GM19238 (cell line): ENCODE results near the gene HDAC10.
"Not testable (repeated sequence)": the region's sequence is repeated elsewhere in the genome, so short reads cannot be mapped to it uniquely, and the experiment has no call there.

ENCODE experiments used
- DNase-seq: peaks from one replicate; pipeline ENCODE4 v3.0.0; 2011; ENCODE audit warnings: low spot score; ENCODE audit not compliant: insufficient read length

HDAC10 gene

DNA sequence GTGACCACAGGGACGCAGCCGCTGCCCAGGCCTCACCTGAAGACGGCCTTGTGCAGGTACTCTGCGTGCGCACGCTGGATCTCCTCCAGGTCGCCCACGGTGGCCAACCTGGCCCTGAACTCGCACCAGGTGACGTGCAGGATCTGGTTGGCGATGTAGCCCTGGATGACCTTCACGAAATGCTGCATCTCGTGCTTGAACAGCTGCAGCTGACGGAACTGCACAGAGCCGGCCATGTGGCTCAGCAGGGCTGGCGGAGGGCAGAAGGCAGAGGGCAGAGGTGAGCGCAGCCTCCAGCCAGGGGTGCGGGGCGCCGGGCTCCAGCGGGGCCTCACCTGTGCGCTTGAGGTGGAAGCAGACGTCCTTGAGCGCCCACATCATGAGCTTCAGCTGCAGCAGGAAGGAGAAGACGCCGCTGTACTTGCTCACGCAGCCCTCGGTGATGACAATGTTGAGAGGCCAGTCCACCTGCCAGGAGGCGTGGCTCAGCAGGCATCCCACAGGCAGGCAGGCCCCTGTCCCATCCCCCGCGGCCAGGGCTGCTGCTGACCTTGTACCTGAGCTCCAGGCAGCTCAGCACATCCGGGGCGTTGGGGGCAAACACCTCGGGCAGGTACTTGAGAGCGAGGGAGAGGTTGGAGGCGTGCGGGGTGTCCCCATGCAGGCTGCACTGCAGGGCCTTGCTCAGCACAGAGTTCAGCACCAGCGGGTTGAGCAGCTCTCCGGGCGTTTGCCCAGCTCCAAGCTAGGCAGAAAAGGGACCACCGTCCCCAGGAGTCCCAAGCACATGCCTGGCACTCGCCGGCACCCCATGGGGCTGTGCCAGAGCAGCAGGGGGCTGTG lies 32.7 kb downstream of the HDAC10 start:
- DNase-seq: no peak

DNA sequence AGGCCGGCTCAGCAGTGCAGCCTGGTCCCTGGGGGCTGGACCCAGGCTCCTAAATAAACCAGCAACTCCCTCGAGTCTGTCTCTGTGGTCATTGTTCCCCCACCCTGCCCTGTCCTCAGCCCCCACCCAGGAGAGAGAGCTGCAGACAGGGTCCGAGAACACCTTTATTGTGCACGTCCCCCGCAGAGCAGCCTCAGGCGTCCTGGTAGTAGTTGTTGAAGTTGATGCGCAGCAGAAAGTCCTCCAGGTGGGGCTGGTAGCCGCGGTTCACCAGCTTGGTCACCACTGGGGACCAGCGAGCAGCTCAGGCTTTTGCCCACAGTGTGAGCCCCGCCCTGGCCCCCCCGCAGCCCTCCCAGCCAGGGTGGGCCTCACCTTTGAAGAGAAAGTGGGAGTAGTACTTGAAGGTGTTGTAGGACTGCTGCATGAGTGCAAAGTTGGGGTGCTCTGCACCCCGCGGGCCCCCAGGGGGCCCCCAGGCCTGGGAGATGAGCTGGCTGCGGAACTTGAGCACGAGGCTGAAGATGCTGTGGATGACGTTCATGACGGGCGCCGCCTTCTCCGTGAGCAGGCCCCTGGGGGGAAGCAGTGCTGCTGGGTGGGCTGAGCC lies 33.4 kb downstream of the HDAC10 start:
- no peak for DNase-seq

DNA sequence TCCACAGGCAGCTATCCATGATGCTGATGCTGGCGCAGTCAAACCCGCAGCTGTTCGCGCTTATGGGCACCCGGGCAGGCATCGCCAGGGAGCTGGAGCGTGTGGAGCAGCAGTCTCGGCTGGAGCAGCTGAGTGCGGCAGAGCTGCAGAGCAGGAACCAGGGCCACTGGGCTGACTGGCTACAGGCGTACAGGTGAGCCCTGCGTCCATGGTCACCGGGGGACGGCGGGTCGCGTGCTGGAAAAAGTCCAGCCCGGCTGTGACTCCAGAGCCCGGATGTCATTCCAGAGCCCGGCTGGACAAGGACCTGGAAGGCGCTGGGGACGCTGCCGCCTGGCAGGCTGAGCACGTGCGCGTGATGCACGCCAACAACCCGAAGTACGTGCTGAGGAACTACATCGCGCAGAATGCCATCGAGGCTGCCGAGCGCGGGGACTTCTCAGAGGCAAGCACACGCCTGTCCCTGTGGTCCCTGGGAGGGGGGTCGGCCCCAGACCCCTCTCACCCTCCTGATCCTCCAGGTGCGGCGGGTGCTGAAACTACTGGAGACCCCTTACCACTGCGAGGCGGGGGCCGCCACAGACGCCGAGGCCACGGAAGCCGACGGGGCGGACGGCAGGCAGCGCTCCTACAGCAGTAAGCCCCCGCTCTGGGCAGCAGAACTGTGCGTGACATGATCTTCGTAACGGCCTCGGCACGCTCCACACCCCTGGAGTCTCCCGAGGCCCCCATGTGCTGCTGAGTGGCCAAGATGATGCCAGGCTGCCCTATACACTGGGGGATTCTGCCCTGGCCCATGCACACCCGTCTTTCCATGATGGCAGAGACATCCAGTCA lies 34.2 kb downstream of the HDAC10 start:
- no peak for DNase-seq

DNA sequence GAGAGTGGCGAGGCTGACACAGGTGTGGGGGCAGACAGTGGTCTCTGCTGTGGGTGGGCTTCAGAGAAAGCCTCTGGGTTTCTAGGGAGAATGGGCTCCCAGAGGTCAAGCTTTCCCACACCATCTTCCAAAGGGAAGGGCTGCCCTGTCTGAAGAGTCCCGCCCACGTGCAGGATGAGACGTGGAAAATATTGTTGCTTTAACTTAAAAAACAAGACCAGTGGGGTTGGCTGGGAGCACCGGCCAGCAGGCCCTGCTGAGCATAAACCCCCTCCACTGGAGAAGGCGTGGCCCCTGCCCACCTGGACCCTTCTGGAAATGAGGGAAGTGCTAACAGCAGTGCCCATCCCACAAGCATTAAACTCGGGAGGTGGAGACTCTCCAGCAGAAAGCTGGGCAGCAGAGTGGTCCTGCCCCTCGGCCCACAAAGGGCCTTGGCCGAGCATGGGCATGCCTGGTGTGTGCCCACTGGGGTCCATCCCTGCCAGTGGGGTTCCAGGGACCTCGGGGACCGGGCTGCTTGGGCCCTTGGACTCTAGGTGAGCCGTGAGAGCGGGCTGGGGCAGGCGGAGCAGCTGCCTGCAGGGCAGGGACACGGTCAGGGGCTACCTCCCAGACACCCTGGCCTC lies 34.9 kb downstream of the HDAC10 start:
- no peak for DNase-seq

DNA sequence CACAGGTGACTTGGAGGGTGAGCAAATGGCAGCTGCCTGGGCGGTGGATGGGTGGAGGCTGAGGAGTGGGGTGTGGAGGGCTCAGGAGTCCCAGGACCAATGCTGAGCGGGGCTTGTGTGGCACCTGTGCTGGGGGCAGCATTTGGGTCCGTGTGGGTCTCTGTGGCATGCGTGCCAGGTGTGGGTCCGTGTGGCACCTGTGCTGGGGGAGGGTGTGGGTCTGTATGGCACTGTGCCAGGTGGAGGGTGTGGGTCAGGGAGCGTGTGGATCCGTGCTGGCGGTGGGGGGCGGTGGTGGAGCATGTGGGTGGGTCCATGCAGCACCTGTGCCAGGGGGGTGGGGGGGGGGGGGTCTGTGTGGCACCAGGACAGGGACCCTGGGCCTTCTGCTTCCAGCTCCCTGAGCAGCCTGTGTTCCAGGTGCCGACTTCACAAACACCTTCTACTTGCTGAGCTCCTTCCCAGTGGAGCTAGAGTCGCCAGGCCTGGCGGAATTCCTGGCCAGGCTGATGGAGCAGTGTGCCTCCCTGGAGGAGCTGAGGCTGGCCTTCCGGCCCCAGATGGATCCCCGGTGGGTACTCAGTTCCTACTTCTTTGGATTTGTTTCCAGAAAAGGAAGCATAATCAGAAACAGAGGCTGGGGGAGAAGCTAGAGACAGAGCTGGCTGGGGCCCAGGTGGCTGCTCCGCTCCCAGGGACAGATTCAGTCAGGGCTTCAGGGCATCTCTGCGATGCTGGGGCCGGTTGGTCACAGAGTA lies 35.6 kb downstream of the HDAC10 start:
- DNase-seq: no peak

DNA sequence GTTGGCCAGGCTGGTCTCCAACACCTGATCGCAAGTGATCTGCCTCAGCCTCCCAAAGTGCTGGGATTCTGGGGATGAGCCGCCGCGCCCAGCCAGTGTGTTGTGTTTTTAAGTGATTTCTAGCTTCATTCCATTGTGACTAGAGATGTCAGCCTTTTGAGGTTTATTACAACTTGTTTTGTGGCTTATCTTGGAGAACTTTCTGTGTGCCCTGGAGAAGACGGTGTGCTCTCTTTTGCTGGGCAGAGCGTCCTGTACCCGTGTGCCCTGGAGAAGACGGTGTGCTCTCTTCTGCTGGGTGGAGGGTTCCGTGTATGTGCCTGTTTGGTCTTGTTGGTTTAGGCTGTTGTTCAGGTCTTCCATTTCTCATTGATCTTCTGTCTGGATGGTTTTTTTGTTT lies 37.8 kb downstream of the HDAC10 start:
- DNase-seq: no peak

DNA sequence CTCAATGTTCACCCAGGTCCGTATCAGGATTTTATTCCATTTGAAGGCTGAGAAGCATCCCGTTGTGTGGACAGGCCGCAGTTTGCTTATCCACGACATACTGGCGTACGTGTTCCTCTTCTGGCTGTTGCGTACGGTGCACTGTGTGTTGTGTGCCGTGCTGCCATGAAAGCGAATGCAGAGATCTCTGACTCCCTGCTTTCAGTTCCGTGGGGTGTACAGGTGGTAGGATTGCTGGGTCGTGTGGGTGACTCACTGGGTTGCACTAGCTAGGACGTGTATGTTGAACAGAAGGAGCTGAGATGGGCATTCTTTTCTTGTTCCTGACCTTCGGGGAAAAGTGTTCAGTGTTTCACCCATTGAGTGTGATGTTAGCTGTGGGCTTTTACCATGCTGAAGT lies 39.9 kb downstream of the HDAC10 start:
- DNase-seq: no peak

DNA sequence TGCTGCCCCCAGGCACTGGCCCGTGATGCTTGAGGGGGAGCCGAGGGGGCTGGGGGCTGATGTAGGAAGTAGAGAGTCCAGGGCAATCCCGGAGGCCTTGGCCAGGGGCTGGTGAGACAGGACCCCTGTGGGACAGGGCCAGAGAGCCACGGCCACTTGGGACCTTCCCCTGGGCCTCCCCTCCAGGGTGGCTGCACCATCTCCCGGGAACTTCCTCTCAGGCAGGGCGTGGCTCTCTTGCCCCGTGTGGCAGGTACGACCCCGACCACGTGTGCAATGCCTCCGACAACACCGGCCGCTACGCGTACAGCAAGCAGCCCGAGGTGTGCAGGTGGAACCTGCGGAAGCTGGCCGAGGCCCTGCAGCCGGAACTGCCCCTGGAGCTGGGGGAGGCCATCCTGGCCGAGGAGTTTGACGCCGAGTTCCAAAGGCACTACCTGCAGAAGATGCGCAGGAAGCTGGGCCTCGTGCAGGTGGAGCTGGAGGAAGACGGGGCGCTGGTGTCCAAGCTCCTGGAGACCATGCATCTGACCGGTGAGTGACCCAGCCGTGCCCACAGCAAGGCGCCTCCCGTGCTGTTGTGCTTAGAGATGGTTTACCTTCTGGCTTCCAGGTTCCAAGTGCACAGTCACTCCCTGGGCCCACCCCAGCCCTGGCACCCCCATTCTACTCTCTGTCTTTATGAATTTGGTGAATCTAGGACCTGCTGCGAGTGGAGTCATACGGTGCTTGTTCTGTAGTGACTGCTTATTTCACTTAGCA lies 40.5 kb downstream of the HDAC10 start:
- DNase-seq: no peak

DNA sequence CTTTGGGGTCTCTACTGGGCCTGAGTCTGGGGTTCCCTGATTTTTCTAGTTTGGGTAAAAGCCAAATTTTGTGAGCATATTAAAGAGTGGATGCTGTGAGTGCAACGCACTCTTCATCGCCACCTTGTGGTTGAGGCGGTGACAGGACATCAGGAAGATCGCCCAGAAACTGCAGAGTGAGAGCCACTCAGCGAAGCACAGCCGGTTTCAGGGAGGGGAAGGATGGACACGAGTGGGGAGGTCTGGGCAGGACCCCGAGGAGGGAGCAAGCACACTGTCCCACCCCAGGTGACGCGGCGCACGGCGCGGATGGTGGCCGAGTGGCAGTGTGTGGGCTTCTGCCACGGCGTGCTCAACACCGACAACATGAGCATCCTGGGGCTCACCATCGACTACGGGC lies 41.2 kb downstream of the HDAC10 start:
- peak; percentile 84 for DNase-seq

DNA sequence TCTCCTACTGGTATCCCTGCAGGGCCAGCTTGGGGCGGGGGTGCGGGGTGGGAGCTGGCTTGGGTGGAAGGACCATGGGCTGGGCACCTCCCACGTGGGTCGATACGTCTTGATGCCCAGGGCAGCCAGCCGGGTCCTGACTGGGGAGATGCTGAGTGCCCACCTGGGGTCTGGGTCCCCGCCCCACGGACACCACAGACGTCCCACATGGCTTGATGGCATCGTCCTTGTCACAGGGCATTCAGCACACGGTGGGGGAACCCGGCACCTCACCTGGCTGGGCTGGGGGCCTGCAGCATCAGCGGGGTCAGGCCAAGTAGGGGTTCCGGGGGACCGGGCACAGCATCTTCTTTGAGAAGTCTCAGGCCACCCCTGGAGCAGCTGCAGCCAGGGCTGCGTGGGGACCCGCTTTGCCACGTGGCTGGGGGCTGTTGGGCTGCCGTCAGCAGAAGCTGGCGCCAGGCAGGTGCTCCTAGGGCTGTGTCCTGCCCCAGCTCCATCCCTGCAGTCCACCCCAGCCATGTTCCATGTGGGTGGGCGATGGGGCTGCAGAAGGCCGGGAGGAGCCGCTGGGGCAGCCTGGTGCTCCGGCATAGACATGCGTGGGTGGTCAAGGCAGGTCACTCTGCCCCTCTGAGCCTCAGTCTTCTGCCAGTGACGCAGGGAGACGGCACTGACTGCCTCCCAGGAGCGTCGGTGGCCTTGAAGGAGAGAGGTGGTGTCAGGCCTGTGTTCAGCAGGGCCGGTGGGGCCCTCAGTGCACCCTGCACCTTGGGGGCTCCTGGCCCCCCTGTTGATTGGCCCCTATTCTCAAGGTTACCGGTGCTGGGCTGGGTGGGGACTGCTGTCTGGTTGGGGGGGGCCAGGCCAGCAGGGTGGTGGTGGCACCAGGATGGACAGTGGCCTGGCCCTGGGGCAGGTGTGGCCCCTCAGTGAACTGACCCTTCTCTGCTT lies 41.8 kb downstream of the HDAC10 start:
- DNase-seq: no peak

DNA sequence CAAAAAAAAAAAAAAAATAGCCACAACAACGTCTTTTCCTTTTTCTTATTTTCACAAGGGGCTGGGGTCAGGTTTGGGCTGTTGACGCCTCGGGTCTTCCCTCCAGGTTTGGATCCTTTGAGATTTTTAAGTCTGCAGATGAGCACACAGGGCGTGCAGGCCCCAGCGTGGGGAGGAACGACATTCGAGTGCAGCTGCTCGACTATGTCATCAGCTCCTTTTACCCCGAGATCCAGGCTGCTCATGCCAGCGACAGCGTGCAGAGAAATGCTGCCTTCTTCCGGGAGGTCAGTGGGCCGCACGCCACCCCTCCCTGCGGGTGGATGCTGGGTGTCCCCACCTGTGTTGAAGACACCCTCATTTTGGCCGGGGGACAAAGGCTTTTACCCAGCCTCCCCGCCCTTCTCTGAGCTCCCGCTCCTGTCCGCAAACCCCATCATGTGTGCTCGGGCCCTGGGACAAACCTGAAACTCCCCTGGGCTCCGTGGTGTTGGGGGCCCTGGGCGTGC lies 42.6 kb downstream of the HDAC10 start:
- no peak for DNase-seq

DNA sequence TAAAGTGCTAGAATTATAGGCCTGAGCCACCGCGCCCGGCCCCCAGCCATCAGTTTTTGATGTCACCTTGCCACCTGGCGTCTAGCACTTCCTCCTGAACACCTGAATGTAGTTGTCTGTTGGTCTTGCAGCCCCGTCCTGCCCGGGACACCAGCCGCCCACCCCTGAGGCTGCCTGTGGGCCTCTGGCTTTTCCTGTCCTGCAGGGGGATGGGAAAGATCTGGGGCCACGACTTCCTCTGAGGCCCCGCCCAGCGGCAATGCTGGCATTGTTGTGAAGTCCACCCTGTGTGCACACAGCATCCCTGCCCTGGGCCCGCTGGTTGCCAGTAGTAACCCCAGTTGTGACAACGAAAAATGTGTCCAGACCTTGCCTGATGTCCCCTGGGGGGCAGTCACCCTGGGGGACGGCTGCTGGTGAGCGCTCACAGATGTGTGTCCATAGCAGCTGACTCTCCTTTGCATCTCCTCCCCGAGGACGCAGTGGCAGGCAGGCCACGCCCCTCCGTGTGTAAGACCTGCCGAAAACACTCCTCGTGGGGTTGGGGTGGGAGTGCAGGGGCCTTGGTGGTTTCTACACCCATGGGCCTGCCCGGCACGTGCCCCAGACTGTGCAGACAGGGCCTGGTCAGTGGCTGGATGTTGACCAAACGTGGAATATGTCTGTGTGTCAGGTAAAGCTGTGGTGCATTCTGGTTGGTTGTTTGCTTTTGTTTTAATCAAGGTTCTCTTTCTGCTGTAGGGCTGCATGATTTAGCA lies 43.5 kb downstream of the HDAC10 start:
- no peak for DNase-seq

DNA sequence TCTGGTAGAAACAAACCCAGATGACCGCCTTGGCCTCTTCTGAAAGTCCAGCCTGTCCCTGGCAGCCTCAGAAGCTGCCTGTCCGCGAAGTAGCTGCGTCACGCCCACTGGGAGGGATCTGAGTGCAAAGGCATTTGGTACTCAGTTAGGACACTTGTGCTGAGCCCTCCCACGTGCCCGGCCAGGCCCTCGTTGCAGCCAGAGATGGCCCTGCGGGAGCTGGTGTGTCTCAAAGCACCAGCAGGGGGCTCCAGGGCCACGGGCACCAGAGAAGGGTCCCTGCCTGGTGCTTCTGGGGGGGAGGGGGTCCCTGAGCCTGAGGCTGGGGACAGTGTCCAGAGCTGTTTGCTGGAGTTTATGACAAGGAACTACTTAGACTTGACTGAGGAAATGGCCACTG lies 44.5 kb downstream of the HDAC10 start:
- DNase-seq: no peak

DNA sequence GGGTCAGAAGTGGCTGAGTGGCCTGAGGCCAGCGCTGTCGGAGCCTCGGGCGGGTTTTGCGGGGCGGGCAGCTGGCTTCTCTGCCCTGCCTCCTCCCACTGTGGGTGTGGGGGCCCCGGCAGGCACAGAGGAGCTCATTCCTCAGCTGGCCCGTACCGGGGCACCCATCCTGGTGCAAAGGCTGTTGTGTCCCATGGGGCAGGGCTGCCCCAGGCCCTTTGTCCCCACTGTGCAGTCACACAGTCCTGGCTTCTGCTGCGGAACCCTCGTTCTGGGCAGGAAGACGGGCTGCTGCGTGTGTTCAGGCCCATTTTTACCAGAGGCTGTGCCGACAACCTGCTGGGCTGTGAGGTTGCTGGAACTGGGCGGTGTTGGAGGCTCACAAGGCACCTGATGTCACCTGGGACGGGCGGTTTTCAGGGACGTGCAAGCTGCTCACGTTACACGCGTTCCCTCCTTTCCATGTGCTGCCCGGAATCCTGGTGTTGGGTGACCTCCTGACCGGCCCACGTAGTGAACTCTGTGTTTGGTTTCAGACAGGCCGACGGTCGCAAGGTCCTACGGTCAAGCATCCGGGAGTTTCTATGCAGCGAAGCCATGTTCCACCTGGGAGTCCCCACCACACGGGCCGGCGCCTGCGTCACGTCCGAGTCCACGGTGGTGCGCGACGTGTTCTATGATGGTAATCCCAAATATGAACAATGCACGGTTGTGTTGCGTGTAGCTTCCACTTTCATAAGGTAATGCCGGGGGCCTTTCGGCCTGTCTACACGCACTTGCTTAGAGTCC lies 45.1 kb downstream of the HDAC10 start:
- no peak for DNase-seq

DNA sequence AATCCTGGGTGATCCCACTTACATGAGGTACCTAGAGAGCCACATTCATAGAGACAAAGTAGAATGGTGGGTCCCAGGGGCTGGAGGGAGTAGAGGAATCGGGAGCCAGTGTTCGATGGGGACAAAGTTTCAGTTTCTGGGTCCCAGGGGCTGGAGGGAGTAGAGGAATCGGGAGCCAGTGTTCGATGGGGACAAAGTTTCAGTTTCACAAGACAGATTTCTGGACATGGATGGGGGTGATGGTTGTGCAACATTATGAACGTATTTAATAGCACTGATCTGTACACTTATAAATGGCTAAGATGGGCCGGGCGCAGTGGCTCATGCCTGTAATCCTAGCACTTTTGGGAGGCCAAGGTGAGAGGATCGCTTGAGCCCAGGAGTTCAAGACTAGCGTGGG lies 46.1 kb downstream of the HDAC10 start:
- not testable (repeated sequence) for DNase-seq

DNA sequence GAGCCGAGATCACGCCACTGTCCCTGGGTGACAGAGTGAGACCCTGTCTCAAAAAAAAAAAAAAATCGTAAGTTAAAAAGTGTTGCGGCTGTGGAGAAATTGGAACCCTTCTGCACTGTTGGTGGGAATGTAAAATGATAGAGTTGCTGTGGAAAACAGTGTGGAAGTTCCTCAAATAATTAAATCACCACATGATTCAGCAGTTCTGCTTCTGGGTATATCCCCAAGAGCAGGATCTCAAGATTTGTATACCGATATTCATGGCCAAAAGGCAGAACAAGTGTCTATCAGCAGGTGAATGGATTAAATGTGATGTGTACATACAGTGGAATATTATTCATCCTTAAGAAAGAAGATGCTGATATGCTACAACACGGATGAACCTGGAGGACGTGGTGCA lies 46.5 kb downstream of the HDAC10 start:
- no peak for DNase-seq

DNA sequence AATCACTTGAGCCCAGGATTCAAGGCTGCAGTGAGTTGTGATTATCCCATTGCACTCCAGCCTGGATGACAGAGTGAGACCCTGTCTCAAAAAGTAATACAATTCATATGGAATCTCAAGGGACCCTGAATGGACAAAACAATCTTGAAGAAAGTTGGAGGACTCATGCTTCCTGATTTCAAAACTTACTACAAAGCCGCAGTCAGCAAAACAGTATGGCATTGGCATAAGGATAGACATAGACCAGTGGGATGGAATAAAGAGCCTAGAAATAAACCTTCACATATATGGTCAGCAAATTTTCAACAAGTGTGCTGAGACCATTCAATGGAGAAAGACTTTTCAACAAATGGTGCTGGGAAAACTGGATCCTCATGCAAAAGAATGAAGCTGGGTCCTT lies 47.8 kb downstream of the HDAC10 start:
- no peak for DNase-seq
